G401 (cell line): Measurements from ENCODE around the gene PLAAT4. TPM values are rescaled to one million over a fixed set of nuclear protein-coding genes. Genes with fewer than 3 reads are reported as not detected.
A peak's percentile ranks its signal among the peaks of the same experiment; 100 is the strongest.
"Not testable (repeated sequence)": the region's sequence is repeated elsewhere in the genome, so short reads cannot be mapped to it uniquely, and the experiment has no call there.

ENCODE experiments used
- DNase-seq: peaks from one replicate; pipeline ENCODE4 v3.0.0-alpha.2; 2015; ENCODE audit warnings: low spot score
- in situ Hi-C: cut with HindIII; loops from 2 replicates; pipeline ENCODE4 v1.10.0; 2016; ENCODE audit warnings: low sequenced_read_pairs, mixed read lengths
- total RNA-seq: library from RNA; depleted of rRNA; stranded (reverse); fragments of >200 nt; shearing (Covaris generic); gene quantifications from 2 replicates; pipeline ENCODE4 v1.2.3, GENCODE V29; 2014

The PLAAT4 gene
- total RNA-seq, 1 experiment from 2014 or later, result not detected

- in situ Hi-C loops, result no loop called here
- no peak for DNase-seq
Observed at GRCh38 chr11:63508745-63509144, 27.9 kb upstream of the PLAAT4 start.

DNA sequence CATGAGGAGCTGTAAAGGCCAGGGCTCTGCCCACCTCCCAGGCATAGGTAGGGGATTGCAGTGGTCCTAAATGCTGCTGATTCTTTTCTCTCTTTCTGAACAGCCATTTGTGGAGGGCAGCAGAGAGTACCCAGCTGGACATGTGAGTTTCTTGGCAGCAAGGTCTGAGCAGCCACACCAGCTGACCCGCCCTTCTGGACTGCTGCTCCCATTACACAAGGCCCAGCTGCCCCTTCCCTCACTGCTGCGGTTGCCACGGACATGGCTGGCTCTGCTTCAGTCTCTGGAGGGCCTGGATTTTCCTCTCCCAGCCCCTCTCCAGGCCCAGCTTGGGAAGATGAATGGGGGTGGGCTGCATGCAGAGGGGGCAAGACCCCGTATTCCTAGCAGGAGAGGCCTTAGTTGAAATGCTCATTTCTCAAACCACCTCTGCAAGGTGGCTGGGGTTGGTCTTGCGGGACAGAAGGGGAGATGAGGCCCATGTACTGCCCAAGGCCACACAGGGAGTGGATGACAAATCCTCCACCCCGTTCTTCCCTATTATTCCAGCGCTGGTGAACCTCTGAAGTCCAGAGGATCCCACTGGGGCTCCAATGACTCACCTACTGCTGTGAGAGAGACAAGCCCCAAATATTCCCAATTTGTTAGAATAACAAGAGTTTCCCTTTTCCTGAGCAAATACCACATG is 26.1 kb upstream of the PLAAT4 start:
- DNase-seq, result peak; percentile 78
- in situ Hi-C loops, result no loop called here

- DNase-seq, result no peak
- in situ Hi-C loops, result no loop called here
Observed at GRCh38 chr11:63511048-63511748, 25.4 kb upstream of the PLAAT4 start.

- no peak for DNase-seq
- in situ Hi-C loops, result no loop called here
Observed at GRCh38 chr11:63512816-63513215, 23.8 kb upstream of the PLAAT4 start.

DNA sequence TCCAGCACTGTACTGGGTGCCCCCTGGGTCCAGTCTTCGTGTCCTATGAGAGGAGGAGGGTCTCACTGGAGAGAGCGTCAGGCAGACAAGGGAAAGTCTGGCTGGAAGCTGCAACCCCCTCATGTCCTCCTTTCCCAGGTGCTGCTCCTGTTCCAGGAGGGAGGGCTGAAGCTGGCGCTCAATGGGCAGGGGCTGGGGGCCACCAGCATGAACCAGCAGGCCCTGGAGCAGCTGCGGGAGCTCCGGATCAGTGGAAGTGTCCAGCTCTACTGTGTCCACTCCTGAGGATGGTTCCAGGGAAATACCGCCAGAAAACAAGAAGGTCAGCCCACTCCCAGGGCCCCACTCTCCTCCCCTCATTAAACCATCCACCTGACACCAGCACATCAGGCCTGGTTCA is 20.5 kb upstream of the PLAAT4 start:
- in situ Hi-C loops, result no loop called here

DNA sequence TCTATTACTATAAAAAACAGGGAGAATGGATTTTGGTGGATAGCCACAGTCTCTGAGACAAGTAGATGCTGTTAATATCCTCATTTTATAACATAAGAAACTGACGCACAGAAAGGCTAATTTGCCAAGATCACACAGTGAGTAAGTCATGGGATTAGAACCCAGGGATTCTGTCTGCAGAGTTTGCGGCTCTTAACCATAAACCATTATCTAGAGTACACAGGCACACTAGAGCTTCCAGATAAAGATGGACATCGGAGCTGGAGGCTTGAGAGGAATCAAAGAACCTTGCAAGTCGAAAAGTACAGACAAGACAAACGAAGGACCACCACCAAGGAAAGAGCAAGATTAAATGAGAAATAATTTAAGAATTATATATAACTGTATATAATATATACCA is 19.5 kb upstream of the PLAAT4 start:
- in situ Hi-C loops, result no loop called here
- no peak for DNase-seq

More for the DNA sequence above, 20.5 kb upstream of the PLAAT4 start:
- no peak for DNase-seq

DNA sequence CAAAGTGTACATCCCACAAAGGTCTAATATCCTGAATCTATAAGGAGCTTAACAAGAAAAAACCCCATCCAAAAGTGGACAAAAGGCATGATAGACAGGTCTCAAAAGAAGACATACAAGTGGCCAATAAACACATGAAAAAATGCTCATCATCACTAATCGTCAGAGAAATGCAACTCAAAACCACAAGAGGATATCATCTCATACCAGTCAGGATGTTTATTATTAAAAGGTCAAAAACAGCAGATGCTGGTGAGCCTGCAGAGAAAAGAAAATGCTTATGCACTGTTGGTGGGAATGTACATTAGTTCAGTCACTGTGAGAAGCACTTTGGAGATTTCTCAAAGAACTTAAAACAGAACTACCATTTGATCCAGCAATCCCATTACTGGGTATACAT is 18.1 kb upstream of the PLAAT4 start:
- in situ Hi-C loops, result no loop called here

GRCh38 chr11:63520606-63521170 is 15.9 kb upstream of the PLAAT4 start:
- no peak for DNase-seq
- in situ Hi-C loops, result no loop called here

More for the DNA sequence above, 18.1 kb upstream of the PLAAT4 start:
- DNase-seq, result no peak

DNA sequence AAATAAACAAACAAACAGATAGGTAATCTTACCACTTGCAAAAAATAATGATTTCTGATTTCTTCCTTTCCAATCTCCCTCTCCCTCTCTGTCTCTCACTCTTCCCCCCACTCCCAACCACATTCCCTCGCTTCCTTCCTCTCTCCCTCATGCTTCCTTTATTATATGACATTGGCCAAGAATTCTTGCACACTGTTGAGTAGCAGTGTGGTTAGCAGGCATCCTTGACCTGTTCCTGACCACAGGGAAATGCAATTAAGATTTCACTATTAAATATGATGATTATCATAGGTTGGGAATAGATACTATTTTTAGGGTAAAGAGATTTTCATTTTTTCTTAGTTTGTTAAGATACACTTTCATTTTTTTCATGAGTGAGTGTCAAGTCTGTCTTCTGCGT is 14.7 kb upstream of the PLAAT4 start:
- DNase-seq, result no peak
- in situ Hi-C loops, result no loop called here

GRCh38 chr11:63523151-63523550 is 13.5 kb upstream of the PLAAT4 start:
- DNase-seq, result no peak
- in situ Hi-C loops, result no loop called here

GRCh38 chr11:63527667-63528066 is 8.9 kb upstream of the PLAAT4 start:
- DNase-seq, result no peak
- in situ Hi-C loops, result no loop called here

- in situ Hi-C loops, DNase-seq: not testable (repeated sequence)
Observed at GRCh38 chr11:63528156-63528555, 8.5 kb upstream of the PLAAT4 start.

GRCh38 chr11:63528729-63529278 is 7.8 kb upstream of the PLAAT4 start:
- DNase-seq, in situ Hi-C loops: not testable (repeated sequence)

DNA sequence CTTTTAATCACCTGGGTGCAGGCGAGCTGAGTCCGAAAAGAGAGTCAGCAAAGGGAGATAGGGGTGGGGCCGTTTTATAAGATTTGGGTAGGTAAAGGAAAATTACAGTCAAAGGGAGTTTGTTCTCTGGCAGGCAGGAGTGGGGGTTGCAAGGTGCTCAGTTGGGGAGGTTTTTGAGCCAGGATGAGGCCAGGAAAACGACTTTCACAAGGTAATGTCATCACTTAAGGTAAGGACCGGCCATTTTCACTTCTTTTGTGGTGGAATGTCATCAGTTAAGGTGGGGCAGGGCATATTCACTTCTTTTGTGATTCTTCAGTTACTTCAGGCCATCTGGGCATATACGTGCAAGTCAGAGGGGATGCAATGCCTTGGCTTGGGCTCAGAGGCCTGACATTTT is 7.2 kb upstream of the PLAAT4 start:
- in situ Hi-C loops, DNase-seq: not testable (repeated sequence)

GRCh38 chr11:63530021-63530420 is 6.6 kb upstream of the PLAAT4 start:
- in situ Hi-C loops, result no loop called here
- no peak for DNase-seq

- in situ Hi-C loops, DNase-seq: not testable (repeated sequence)
Observed at GRCh38 chr11:63531074-63531792, 5.4 kb upstream of the PLAAT4 start.

DNA sequence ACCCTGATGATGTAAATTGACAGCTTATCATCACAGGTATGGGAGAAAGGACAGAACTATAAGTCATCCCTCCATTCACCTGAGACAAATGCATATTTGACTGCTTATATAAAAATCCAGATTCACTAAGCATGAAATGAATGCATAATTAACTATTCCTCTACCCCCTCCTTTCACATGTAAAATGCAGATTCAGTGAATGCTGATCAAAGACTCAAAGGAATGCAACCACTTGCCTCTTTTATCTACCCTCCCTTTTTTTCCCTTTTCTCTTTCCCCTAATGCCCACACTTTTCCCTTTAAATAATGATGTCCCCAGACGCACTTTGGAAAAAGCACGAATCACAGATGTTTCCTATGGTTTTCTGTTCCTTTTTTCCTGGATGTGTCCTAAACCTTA is 4.5 kb upstream of the PLAAT4 start:
- in situ Hi-C loops, result no loop called here
- DNase-seq, result no peak

DNA sequence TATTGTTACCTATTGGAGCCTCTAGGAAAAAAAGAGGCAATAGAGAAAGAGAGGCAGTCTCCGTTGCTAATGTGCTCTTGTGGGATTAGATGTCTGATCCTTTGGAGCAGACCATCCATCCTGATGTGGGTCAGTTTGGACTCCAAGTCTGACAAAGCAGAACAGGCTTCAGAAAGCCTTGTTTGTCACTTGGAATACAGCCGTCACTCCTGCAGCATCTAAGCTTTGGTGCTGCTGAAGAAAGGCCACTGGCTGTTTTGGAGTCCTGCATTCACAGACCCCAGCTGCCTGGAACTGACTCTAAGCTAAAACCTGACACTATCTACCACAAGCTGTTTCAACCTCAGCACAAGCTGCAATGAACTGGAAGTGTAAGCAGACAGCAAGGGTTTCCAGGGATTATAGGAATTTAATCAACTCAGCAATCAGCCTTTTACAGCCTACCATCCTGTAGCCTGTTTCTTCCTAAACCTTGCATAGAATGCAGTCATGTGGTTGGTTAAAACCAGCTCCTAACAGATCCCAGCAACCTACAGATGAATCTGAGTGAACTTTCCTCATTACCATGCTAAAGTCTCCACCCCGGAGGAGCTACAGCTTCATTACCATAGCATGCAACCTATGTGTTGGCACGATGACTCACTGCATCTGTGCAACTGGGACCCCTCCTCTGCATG is 3.7 kb upstream of the PLAAT4 start:
- in situ Hi-C loops, result no loop called here
- no peak for DNase-seq

DNA sequence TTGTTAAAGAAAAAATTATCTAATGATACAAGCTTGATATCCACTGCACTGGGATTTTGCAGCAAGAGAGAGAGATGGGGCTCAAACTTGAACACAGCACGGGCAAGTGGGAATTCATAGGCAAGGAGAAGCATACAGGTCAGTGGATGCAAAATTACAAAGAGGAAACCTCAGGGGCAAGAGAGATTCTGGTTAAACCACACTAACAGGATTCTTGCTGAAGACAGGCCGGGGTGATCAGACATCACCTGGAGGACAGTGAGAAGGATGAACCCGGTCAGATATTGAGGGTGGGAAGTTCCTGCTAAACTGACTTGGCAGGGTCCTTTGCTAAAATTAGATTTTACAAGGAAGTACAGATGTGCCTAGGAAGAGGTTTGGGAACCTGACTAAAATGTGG is 2.5 kb upstream of the PLAAT4 start:
- no peak for DNase-seq
- in situ Hi-C loops, result no loop called here
